ENCODE data around the gene CTNNA3. TPM values are rescaled to one million over a fixed set of nuclear protein-coding genes. Genes with fewer than 3 reads are reported as not detected.

The CTNNA3 gene
- total RNA-seq, 1 experiment from 2014 or later: 0.06 TPM

- DNase-seq (ENCODE audit: low read depth): no peak
Measured at GRCh38 chr10:66940965-66941364, 755.0 kb downstream of the CTNNA3 start.

- no peak for DNase-seq (ENCODE audit: low read depth)
Measured at GRCh38 chr10:66934711-66935110, 761.3 kb downstream of the CTNNA3 start.

- no peak for DNase-seq (ENCODE audit: low read depth)
Measured at GRCh38 chr10:66931949-66932343, 764.0 kb downstream of the CTNNA3 start.

GRCh38 chr10:66931340-66931948 lies 764.6 kb downstream of the CTNNA3 start:
- peak; percentile 54 for DNase-seq (ENCODE audit: low read depth)

- no peak for DNase-seq (ENCODE audit: low read depth)
Measured at GRCh38 chr10:66929375-66929774, 766.6 kb downstream of the CTNNA3 start.

- DNase-seq (ENCODE audit: low read depth): no peak
Measured at GRCh38 chr10:66928776-66929175, 767.2 kb downstream of the CTNNA3 start.

GRCh38 chr10:66927971-66928770 lies 767.8 kb downstream of the CTNNA3 start:
- peak; percentile 34 for DNase-seq (ENCODE audit: low read depth)

GRCh38 chr10:66927251-66927935 lies 768.6 kb downstream of the CTNNA3 start:
- DNase-seq (ENCODE audit: low read depth): no peak

- DNase-seq (ENCODE audit: low read depth): no peak
Measured at GRCh38 chr10:66926841-66927240, 769.2 kb downstream of the CTNNA3 start.

- DNase-seq (ENCODE audit: low read depth): peak; percentile 82
Measured at GRCh38 chr10:66925896-66926715, 769.9 kb downstream of the CTNNA3 start, which contains the start of gene LRRTM3. Gene LRRTM3 (plus strand): TSS chr10:66926036.

- no peak for DNase-seq (ENCODE audit: low read depth)
Measured at GRCh38 chr10:66925373-66925772, 770.6 kb downstream of the CTNNA3 start.

- peak; percentile 10 for DNase-seq (ENCODE audit: low read depth)
Measured at GRCh38 chr10:66924674-66925345, 771.2 kb downstream of the CTNNA3 start.

- DNase-seq (ENCODE audit: low read depth): no peak
Measured at GRCh38 chr10:66919248-66919647, 776.7 kb downstream of the CTNNA3 start.

GRCh38 chr10:66917104-66917503 lies 778.9 kb downstream of the CTNNA3 start:
- peak; percentile 12 for DNase-seq (ENCODE audit: low read depth)

GRCh38 chr10:66916030-66916429 lies 780.0 kb downstream of the CTNNA3 start:
- no peak for DNase-seq (ENCODE audit: low read depth)

- no peak for DNase-seq (ENCODE audit: low read depth)
Measured at GRCh38 chr10:66910671-66911070, 785.3 kb downstream of the CTNNA3 start.

- DNase-seq (ENCODE audit: low read depth): no peak
Measured at GRCh38 chr10:66892871-66893270, 803.1 kb downstream of the CTNNA3 start.

- no peak for DNase-seq (ENCODE audit: low read depth)
Measured at GRCh38 chr10:66888237-66888636, 807.8 kb downstream of the CTNNA3 start.

- DNase-seq (ENCODE audit: low read depth): no peak
Measured at GRCh38 chr10:66886848-66887247, 809.1 kb downstream of the CTNNA3 start.

GRCh38 chr10:66882271-66882670 lies 813.7 kb downstream of the CTNNA3 start:
- no peak for DNase-seq (ENCODE audit: low read depth)

- DNase-seq (ENCODE audit: low read depth): no peak
Measured at GRCh38 chr10:66881814-66882213, 814.2 kb downstream of the CTNNA3 start.
